DND-41 (cell line): ENCODE data around the gene MAGI1.

Experiments used
- ATAC-seq: fragments of 200-7000 bp; cut with Tn5 transposase; 3 replicates; pipeline ENCODE4 v1.9.1; 2021; ENCODE audit warnings: low read depth; ENCODE audit not compliant: insufficient read depth
- DNase-seq: peaks from one replicate; pipeline ENCODE4 v3.0.0-alpha.2; 2020
- H2AFZ ChIP-seq: 2 replicates; pipeline ENCODE4 v1.6.0; 2012; ENCODE audit warnings: low read depth, low read length
- H3K27ac ChIP-seq: 2 replicates; pipeline ENCODE4 v1.5.1; 2012; ENCODE audit warnings: low read length, inconsistent platforms
- H3K27me3 ChIP-seq: fragments of 200-600 bp; sonication (generic); 2 replicates; pipeline ENCODE4 v1.6.0; 2012; ENCODE audit warnings: low read length, mild to moderate bottlenecking, inconsistent platforms; ENCODE audit not compliant: insufficient read depth, poor library complexity
- H3K36me3 ChIP-seq: 2 replicates; pipeline ENCODE4 v1.5.1; 2012; ENCODE audit warnings: low read length, inconsistent platforms; ENCODE audit not compliant: insufficient read depth
- H3K4me1 ChIP-seq: 2 replicates; pipeline ENCODE4 v1.5.1; 2012; ENCODE audit warnings: mild to moderate bottlenecking, low read length; ENCODE audit not compliant: insufficient read depth
- H3K4me2 ChIP-seq: 2 replicates; pipeline ENCODE4 v1.6.0; 2012; ENCODE audit warnings: mild to moderate bottlenecking, moderate library complexity, low read length, inconsistent platforms; ENCODE audit not compliant: insufficient read depth
- H3K4me3 ChIP-seq, 2 experiments: fragments of 200-600 bp in 1 of 2; shearing (Covaris generic) in 1 of 2; 2 replicates each; pipeline ENCODE4 v1.5.1; 2012 to 2016; ENCODE audit warnings: inconsistent platforms in 2 of 2, low read length in 2 of 2, mild to moderate bottlenecking in 2 of 2, low read depth in 1 of 2, moderate library complexity in 1 of 2
- H3K79me2 ChIP-seq: 2 replicates; pipeline ENCODE4 v1.6.0; 2012; ENCODE audit warnings: low read length, inconsistent platforms; ENCODE audit not compliant: insufficient read depth
- H3K9ac ChIP-seq: 2 replicates; pipeline ENCODE4 v1.6.0; 2012; ENCODE audit warnings: low read depth, mild to moderate bottlenecking, inconsistent platforms, low read length, moderate library complexity
- H3K9me3 ChIP-seq: 2 replicates; pipeline ENCODE4 v1.5.1; 2012; ENCODE audit warnings: low read length, moderate library complexity, mild to moderate bottlenecking, inconsistent platforms; ENCODE audit not compliant: insufficient read depth, severe bottlenecking
- H4K20me1 ChIP-seq: 2 replicates; pipeline ENCODE4 v1.6.0; 2012; ENCODE audit warnings: low read length; ENCODE audit not compliant: insufficient read depth
- EZH2 ChIP-seq: IDR thresholded peaks from 3 replicates; pipeline ENCODE4 v1.6.1; 2012; ENCODE audit warnings: borderline replicate concordance, low read depth, mild to moderate bottlenecking, moderate library complexity, low read length, inconsistent platforms; ENCODE audit not compliant: severe bottlenecking
- TF ChIP-seq, protein P1 (sequence below): IDR thresholded peaks from 2 replicates; pipeline ENCODE4 v1.5.1; 2012; ENCODE audit warnings: borderline replicate concordance, low read length, moderate library complexity, mild to moderate bottlenecking; ENCODE audit not compliant: poor library complexity, severe bottlenecking; ENCODE audit errors: extremely low read depth

Gene MAGI1

DNA sequence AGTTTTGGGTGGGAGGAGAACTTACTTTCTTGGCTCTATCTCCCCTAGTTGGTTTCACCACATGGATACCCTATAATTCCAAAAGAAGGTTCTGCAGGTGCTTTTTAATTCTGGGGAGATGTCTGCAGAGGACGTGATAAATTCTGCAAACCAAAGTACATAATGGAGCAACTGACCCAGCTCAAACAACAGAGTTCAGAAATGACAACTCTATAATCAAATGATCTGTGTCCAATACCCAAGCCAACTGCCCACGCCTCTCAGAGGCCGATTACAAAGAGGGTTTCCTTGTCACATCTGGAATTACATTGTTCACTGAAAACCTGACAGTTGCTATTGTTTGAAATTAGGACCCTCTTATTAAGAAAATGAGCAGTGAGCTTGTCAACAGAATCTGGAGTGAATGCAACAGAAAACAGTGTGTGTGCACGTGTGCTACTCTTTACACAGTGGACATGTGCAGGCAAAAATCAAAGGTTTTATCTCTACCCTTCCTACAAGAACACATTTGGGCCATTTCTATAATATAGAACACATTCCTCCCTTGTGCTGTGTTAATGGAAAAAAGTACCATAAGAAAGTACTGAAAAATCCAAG lies 593.0 kb downstream of the MAGI1 start:
- Histone ChIP-seq H3K79me2 (no peaks in the 10 kb centered on the region), H3K36me3 (no peaks in the 10 kb centered on the region), H3K4me2 (no peak overlapping the region), H4K20me1 (no peaks in the 10 kb centered on the region), H3K4me3 (no peak overlapping the region), H3K27me3 (no peaks in the 10 kb centered on the region), H3K4me1 (no peaks in the 10 kb centered on the region), H3K9ac (no peak overlapping the region), H3K27ac (no peak overlapping the region), H2AFZ (no peak overlapping the region), H3K9me3 (no peaks in the 10 kb centered on the region)
- TF ChIP-seq EZH2 = no peak
- TF ChIP-seq, protein P1, sequence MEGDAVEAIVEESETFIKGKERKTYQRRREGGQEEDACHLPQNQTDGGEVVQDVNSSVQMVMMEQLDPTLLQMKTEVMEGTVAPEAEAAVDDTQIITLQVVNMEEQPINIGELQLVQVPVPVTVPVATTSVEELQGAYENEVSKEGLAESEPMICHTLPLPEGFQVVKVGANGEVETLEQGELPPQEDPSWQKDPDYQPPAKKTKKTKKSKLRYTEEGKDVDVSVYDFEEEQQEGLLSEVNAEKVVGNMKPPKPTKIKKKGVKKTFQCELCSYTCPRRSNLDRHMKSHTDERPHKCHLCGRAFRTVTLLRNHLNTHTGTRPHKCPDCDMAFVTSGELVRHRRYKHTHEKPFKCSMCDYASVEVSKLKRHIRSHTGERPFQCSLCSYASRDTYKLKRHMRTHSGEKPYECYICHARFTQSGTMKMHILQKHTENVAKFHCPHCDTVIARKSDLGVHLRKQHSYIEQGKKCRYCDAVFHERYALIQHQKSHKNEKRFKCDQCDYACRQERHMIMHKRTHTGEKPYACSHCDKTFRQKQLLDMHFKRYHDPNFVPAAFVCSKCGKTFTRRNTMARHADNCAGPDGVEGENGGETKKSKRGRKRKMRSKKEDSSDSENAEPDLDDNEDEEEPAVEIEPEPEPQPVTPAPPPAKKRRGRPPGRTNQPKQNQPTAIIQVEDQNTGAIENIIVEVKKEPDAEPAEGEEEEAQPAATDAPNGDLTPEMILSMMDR = no peak
- DNase-seq (no peak), ATAC-seq (no peak)

DNA sequence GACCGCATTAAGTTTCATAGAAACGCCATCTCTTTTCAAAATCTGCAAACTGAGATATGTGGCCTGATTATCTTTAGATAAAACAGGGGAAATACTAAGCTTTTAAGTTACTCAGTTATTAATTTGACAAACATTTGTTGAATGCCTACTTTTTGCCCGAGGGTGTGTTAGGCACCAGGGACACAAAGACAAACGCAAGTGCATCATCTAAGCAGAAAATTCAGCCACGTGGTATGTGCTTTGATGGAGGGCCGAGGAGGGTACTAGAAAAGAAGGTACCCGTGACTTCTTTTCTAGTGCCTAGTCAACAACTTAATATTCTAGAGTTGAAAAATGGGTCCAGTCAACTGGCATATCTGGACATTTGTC lies 594.3 kb downstream of the MAGI1 start:
- H3K79me2 ChIP-seq = no peaks in the 10 kb centered on the region
- DNase-seq (no peak), ATAC-seq (no peak)
- H3K4me1 ChIP-seq = no peaks in the 10 kb centered on the region
- H3K4me3 ChIP-seq = no peak overlapping the region
- H3K9ac ChIP-seq = no peak overlapping the region
- TF ChIP-seq, protein P1 = no peak
- no peak for TF ChIP-seq EZH2
- H3K9me3 ChIP-seq = no peaks in the 10 kb centered on the region
- no peaks in the 10 kb centered on the region for H3K27me3 ChIP-seq
- no peak overlapping the region for H3K27ac ChIP-seq
- H3K4me2 ChIP-seq = no peak overlapping the region
- no peaks in the 10 kb centered on the region for H3K36me3 ChIP-seq
- no peak overlapping the region for H2AFZ ChIP-seq
- H4K20me1 ChIP-seq = no peaks in the 10 kb centered on the region

DNA sequence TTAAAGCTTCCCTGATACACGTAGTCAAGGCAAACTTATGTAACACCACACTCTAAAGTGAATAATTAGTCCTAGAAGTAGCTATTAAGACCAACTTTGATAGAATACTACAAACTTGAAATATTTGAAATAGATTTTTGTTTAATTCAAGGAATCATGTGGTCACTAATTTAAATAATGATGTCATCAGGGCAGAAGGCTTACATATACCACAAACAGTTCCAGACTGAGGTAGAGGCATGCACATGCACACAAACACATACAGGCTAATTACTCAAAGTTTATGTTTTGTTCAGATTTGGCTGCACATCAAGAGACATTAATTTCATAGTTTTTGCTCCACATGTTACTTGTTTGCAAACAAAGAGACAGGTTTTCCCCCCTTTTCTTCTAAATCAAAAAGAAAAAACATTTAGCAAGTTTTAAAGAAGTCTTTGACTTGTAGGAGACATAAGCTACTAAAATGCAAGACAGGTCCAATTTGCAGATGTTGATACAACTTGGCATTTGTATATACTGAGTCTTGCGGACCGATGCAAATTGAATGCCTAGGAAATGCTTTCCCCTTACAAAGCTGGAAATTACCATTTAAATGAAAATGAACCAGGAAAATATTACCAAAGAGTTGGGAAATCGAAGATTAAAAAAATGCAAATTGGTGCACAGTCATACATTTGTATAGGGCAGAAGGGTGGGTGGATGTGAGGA lies 594.8 kb downstream of the MAGI1 start:
- no peak overlapping the region for H3K4me2 ChIP-seq
- no peak overlapping the region for H2AFZ ChIP-seq
- no peaks in the 10 kb centered on the region for H3K9me3 ChIP-seq
- H3K27me3 ChIP-seq = no peaks in the 10 kb centered on the region
- no peaks in the 10 kb centered on the region for H3K4me1 ChIP-seq
- H3K4me3 ChIP-seq = no peak overlapping the region
- TF ChIP-seq, protein P1 = no peak
- TF ChIP-seq EZH2 = no peak
- no peak overlapping the region for H3K27ac ChIP-seq
- H3K79me2 ChIP-seq = no peaks in the 10 kb centered on the region
- ATAC-seq (no peak), DNase-seq (no peak)
- H3K36me3 ChIP-seq = no peaks in the 10 kb centered on the region
- no peaks in the 10 kb centered on the region for H4K20me1 ChIP-seq
- no peak overlapping the region for H3K9ac ChIP-seq
